Astrocyte (in vitro differentiated cells and primary cell): Measurements from ENCODE around the gene CSF2.

Experiments used
- CTCF ChIP-seq: IDR thresholded peaks from 2 replicates; pipeline ENCODE4 v1.5.1; 2011; ENCODE audit warnings: low read depth, mild to moderate bottlenecking, inconsistent platforms, low read length, moderate library complexity; ENCODE audit not compliant: insufficient read depth
- EZH2 ChIP-seq: IDR thresholded peaks from 2 replicates; pipeline ENCODE4 v1.6.1; 2012; ENCODE audit warnings: mild to moderate bottlenecking, low read length, inconsistent platforms; ENCODE audit not compliant: insufficient read depth

GRCh38 chr5:132054031-132054696 is 19.4 kb upstream of the CSF2 start:
- no peak for TF ChIP-seq EZH2
- no peak for TF ChIP-seq CTCF
